GM21529 (cell line): Measurements from ENCODE around the gene TMEM182.

Source experiments
- ATAC-seq: cut with Tn5 transposase; IDR thresholded peaks from one replicate; pipeline ENCODE4 v1.9.1; 2021; ENCODE audit not compliant: unreplicated experiment

Gene TMEM182, protein sequence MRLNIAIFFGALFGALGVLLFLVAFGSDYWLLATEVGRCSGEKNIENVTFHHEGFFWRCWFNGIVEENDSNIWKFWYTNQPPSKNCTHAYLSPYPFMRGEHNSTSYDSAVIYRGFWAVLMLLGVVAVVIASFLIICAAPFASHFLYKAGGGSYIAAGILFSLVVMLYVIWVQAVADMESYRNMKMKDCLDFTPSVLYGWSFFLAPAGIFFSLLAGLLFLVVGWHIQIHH

DNA sequence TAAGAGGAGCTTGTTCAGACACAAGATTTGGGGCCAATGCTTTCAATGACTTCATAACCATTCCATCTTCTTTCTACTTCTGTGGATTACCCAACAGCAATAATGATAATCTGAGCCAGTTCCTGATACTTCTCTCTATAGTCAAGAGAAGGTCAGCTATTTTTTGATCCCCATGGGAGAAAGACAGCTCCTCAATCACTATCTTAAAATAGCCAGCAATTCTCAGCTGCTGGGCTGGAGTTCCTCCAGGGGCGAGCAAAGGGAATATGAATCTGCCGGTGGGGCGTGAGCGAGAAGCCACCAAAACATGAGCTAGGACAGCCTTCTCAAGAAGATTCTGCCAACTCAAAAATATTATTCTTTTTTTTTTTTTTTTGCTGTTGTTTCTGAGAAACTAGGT lies at the start of gene TMEM182:
Gene TMEM182 (plus strand): TSS at position 269 of the 400 bp plus-strand sequence. CDS start 187 bp downstream, outside the sequence.
- ATAC-seq = no peak

DNA sequence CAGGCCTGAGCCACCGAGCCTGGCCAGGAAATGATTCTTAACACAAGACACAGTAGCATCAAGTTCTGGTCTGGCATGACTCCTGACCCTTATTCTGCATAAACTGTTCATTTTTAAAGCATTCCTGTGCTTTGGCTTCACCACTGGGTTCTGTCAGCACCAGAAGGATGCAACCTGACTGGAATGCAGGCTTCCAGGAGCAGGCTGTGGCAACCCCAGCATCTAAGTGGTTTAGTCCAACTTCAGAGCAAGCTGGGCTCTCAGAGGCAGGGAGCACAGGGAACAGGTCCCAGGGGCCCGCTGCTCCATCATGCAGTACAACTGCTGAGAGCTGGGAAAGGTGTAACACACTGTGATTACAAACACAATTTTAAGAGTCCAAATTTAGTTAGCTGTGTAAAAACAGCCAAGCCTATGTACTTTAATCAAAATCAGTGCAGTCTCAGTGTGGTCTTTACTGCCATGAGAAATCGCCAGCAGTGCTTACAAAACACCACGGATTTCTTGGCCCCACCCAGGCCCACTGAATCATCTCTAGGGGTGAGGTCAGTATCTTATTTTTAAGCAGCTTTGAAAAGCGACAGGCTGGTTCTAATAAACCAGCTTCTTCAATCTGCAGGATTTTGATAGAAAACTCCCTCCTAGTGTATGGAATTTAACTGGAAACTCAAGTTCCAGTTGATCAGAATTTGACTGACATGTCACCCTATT lies 44.4 kb upstream of the TMEM182 start:
- no peak for ATAC-seq

DNA sequence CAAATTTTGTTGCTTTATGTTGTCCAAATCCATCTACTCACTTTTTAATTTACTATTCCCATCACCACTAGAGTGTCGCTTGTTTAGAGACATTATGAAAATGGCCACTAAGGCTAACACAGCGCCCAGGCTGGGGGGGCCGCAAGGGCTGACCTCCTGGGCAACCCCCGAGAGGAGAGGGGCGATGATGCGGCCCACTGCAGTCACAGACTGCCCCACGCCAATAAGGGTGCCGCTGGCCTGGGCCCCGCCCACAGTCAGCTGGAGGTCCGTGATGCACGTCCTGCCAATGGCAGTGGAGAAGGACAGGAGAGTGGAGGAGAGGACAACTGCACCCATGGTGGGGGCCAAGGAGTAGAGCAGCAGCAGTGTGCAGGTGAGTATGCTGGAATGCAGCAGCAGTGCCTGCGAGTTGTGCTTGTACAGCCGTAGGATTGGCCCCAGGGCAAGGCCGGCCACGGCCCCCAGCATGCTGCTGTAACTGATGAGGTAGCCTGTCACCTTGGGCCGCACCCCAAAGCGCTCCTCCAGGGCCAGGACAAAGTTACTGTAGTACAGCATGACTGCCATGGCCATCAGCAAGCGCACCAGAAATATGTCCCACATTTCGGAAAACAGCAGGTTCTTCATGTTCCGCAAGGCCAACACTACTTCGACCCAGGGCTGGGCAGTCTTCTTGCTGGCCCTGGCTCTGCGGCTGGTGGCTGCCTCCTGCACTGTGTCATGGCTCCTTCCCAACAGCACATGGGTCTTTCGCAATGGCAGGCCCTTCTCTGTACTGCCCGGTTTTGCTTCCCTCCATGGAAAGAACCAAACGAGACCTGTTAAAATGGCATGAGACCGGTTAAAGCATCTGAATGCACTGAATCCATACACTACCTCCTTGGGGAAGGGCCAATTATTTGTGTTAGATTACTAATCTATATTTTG lies 43.2 kb upstream of the TMEM182 start:
- ATAC-seq = no peak

GRCh38 chr2:102724016-102724490 lies 37.8 kb upstream of the TMEM182 start:
- ATAC-seq = no peak

DNA sequence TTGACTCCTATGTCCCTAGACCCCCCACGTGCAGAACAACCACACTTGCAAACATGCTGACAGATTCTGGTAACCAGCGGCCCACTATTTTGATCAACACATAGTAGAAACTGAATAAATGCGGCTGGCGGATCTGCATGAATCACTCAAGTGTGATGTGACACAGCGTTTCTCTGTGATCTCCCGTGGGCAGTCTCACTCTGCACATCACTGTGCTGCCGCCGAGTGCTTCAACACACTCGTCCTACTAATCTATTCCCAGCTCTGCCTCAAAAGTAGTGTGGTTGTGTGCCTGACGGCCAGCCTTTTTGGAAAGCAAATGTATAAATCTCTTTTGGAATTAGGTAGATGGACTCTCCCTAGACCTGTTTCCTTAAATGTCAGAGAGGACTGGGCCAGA lies 37.3 kb upstream of the TMEM182 start:
- no peak for ATAC-seq

DNA sequence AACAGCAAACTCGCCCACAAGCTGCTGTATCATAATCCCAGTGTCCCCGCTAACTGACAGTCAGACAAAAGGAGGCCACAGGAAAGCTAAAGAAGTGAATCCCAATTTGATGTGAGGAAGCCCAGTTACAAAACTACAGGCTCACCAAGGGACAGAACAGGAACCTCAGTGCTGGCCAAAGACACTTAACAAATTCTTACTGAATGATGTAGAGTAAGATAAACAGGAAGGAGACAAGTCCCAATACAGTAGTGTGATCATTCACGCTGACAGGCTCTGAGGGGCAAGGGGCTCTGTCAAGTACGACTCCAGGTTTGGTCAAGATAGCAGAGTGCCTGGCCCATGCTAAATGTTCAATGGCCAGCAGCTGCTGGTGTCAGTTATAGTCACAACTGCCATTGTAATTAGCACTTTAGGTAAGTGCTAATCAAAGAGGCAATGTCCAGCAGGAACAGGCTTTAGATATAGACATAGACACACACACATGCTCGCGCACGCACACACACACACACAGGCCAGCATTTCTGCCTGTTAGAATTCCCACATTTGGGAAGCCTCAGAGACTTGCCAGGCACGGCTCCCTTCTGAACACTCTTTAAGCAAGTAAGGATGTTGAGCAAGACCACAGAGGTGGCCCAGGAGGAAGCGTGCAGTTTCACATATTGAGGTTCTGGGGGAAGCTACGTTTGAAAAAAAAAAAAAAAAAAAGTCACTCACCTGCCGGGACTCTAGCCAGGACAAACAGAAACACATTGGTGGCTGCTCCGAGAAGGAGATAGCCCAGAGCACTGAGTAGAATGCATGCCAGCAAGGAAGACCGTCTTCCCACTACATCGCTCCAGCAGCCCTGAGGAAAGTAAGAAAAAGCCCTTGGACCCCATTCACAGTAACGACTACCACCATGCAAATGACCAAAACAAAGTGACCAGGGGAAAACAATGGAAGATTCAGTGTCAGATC lies 35.4 kb upstream of the TMEM182 start:
- peak; percentile 61 for ATAC-seq

DNA sequence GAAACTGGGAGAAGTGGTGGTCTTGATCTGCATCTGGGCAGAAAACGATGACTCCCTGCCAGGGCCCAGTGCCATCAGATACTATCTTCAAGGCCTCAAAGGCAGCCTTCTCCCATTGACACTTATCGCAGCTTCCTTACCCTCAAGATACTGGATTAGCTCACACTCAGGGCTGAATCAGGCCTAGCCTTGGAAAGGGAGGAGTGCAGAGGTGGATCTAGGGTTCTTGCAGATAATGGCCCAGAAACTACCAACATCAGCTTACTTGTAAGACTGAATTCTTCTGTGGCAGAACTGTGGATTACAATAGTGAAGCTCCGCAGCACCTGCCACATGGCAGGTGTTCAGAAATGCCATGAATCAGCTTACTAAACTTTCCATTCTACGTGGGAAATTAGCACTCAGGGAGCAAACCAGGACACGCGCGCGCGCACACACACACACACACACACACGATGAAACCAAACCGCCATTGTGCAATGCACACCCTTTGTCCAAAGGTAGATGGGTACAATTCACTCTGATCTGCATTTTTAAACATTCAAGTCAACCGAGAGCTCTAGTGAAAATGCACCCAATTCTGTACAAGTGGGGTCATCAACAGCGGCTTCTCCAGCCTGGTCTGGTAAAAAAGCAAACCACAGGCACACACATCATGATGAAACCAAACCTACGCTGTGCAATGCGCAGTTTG lies 26.3 kb upstream of the TMEM182 start:
- no peak for ATAC-seq

GRCh38 chr2:102736110-102736409 lies 25.8 kb upstream of the TMEM182 start:
- peak; percentile 15 for ATAC-seq

GRCh38 chr2:102736410-102737409 lies 25.1 kb upstream of the TMEM182 start:
- peak; percentile 93 for ATAC-seq

- ATAC-seq = peak; percentile 38
Observed at GRCh38 chr2:102737431-102737830, 24.4 kb upstream of the TMEM182 start.

GRCh38 chr2:102743259-102743658 lies 18.6 kb upstream of the TMEM182 start:
- no peak for ATAC-seq

GRCh38 chr2:102748107-102748506 lies 13.7 kb upstream of the TMEM182 start:
- ATAC-seq = no peak

DNA sequence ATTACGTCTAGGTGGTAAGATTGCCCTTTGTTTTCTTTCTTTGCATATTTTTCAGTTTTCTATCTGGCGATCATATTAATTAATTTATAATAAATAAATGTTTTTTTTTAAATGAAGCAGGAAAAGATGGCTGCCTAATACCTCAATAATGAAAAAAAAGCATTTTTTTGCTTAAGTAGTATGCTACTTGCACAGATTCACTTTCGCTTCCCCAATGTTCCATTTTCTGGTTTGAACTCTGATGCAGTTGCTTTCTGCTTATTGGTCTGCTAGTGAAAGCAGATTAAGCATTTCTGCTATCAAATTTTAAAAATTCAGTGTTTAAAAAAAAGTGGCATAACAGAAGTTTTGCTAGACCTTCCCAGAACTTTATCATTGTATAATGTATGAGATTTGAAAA lies 11.9 kb upstream of the TMEM182 start:
- peak; percentile 88 for ATAC-seq

DNA sequence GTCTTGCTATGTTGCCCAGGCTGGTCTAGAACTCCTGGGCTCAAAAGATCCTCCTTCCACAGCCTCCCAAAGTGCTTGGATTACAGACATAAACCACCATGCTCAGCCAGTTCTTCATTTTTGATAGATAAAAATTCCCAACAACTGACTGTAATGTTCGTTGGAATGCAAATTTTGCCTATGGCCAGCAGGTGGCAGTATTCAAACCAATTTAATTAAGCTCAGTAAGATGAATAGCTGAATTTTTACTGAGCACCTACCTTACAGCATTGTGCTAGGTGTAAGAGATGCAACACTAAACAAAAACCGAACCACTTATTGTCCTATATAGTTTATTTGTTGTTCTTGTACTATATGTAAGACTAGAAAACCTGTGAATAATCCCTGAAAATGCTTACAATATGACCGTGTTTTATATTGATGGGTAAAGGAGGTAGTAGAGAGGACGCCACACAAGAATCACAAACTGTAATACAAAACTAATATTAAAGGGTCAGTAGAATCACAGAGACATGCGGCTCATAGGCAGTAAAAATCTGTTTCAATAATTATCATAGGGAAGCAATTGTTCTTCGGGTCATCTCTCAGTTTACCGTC lies 8.2 kb upstream of the TMEM182 start:
- ATAC-seq = peak; percentile 43

GRCh38 chr2:102754456-102755145 lies 7.2 kb upstream of the TMEM182 start:
- ATAC-seq = no peak

DNA sequence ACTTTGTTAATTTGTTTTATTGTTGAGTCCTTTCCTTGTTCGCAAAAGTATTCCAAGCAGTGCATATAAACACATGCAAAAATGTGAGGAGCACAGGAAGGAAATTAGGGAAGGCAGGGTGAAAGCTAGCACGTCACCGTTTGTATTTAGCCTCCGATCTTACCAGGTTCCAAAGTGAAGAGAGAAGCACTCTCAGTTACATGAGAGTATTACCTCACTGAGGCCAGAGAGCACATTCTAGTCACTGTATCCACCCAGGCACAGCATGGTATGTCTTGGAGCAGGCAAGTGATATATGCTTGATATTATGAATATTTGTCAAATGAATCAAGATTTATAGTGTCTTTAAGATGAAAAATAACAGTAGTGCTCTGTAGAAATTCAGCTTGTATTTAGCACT lies 6.5 kb upstream of the TMEM182 start:
- no peak for ATAC-seq

GRCh38 chr2:102758439-102758838 lies 3.4 kb upstream of the TMEM182 start:
- no peak for ATAC-seq

DNA sequence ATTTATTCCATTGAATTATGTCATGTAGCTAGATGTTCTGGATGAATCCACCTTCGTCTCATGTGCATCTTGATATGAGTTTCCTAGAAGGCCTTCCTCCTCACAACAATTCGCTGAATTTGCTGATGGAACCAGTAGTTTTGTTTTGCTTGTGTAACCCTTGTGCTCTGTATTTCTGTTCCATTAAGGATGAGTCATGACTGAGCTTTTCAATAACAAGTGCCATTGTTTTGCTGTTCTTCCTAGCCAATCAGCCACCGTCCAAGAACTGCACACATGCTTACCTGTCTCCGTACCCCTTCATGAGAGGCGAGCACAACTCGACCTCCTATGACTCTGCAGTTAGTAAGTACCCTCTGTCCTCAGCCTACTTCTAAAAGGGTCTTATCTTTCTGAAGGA lies 2.3 kb downstream of the TMEM182 start:
- ATAC-seq = no peak
